OCI-LY1 (cell line): Measurements from ENCODE around the gene PID1.

ENCODE experiments used
- EZH2 ChIP-seq: fragments of 200-600 bp; sonication (generic), shearing (Covaris generic); IDR thresholded peaks from 2 replicates; pipeline ENCODE4 v1.8.0; 2017; ENCODE audit warnings: borderline replicate concordance, mixed run types, mild to moderate bottlenecking, antibody characterized with exemption, low read length, moderate library complexity, mixed read lengths
- TF ChIP-seq, protein P1 (sequence below): fragments of 200-600 bp; sonication (generic), shearing (Covaris generic); IDR thresholded peaks from 2 replicates; pipeline ENCODE4 v1.5.1; 2017; ENCODE audit warnings: mild to moderate bottlenecking, antibody characterized with exemption, low read length, moderate library complexity, mixed read lengths

DNA sequence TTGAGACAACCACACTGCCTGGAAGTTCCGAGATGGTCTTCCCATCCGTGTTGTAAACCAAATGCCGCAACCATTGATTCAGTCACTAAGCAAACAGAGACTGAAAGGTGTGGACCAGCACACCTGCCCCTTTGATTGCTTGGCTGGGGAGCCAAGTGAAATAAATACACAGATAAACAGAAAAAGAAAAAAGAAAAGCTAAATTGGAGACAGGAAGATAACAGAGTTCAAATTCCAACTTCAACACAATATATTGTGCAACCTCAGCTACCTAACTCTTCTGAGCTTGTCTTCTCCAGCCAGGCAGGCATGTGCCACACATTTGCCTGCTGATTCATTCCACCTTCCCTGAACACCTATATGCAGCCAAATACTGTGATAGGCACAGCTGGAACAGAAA is 110.9 kb downstream of the PID1 start:
- TF ChIP-seq EZH2 = no peak
- TF ChIP-seq, protein P1, sequence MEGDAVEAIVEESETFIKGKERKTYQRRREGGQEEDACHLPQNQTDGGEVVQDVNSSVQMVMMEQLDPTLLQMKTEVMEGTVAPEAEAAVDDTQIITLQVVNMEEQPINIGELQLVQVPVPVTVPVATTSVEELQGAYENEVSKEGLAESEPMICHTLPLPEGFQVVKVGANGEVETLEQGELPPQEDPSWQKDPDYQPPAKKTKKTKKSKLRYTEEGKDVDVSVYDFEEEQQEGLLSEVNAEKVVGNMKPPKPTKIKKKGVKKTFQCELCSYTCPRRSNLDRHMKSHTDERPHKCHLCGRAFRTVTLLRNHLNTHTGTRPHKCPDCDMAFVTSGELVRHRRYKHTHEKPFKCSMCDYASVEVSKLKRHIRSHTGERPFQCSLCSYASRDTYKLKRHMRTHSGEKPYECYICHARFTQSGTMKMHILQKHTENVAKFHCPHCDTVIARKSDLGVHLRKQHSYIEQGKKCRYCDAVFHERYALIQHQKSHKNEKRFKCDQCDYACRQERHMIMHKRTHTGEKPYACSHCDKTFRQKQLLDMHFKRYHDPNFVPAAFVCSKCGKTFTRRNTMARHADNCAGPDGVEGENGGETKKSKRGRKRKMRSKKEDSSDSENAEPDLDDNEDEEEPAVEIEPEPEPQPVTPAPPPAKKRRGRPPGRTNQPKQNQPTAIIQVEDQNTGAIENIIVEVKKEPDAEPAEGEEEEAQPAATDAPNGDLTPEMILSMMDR = no peak
